Stimulated activated CD8-positive, alpha-beta memory T cell treated with anti-CD3 and anti-CD28 coated beads, Interleukin-4, amount 100 ng/mL, for 24 hours (primary cell): ENCODE results near the gene TBRG4.

Experiments used
- DNase-seq: peaks from one replicate; pipeline ENCODE4 v3.0.0-alpha.2; 2020; ENCODE audit warnings: low read depth

TBRG4 gene

DNA sequence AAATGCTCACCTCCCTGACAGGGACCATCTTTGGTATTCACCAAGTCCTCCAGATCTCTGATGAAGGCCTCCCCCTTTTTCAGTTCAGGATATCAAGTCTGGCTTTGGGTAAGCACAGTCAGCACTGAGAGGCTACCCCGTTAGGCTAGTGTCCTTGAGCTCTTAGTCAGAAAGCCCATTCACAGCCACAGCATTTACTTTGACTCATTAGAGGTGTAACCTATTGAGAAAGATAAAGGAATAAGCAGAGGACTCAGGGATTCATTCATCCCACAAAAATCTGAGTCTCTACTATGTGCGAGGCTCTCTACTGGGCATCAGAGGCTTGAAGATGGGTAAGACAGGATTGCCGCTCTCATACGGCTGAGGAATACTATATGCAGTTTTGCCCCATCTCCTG, 32.1 kb upstream of the TBRG4 start:
- no peak for DNase-seq

GRCh38 chr7:45140827-45141226, 29.3 kb upstream of the TBRG4 start:
- DNase-seq: no peak

DNA sequence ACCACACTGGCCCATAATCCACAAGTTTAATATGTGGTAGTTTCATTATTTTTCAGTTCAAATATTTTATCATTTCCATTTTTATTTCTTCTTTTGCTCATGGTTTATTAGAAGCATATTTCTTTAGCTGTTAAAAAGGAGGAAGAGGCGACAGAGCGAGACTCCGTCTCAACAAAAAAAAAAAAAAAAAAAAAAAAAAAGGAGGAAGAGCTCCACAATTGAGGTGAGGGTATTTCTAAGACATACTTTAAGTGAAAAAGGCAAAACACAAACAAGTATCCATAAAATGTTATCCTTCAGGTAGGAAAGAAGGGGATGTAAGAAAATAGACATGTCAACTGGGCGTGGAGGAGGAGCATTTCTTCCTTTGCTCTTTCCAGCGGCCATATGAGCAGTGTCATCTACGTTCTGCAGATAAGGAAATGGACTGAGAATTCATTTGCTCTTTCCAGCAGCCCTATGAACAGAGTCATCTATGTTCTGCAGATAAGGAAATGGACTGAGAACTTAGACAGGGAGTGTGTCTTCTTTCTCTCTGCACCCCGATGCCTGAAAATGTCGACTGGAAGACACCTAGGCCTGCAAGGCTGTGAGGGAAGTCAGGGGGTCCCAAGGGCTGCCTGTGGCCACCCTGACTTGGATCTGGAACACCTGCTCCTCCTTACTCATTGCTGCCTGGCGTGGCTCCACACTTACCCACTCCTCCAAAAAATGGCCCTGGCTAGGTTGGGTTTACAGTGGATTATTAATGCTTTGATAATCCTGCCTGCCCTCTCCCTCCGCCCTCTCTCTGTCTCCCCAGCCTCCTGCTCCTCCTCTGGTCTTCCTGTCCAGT, 27.2 kb upstream of the TBRG4 start:
- DNase-seq: no peak

GRCh38 chr7:45136106-45137060, 24.9 kb upstream of the TBRG4 start:
- DNase-seq: peak; percentile 25

GRCh38 chr7:45133877-45134276, 22.4 kb upstream of the TBRG4 start:
- no peak for DNase-seq

GRCh38 chr7:45133352-45133751, 21.9 kb upstream of the TBRG4 start:
- DNase-seq: no peak

DNA sequence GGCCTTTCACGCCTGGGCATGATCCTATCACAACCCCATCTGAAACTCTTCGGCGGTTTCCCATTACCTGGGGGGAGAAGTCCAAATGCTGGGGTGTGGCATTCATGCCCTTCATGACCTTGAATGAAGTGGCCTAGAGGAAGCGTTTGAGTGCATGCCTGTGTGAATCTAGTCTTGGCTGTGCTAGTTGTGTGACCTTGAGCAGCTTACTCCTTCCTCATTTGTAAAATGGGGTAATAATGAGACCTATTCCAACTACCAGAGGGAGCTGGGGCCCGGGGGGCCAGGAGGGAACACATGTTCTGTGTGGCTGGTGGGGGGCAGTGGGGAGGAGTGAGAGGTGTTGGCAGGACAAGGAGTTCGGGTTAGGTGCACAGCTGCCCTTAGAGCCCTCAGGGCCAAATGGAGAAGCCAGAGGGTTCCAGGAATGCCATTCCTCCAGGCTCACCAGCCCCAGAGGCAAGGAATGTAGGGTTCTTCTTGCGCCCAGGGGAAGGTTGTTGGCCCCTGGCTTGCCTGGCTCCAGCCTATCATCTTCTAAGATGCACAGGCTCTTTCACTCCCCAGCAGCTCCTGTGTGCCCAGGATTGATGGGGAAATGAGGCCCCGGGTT, 21.3 kb upstream of the TBRG4 start:
- DNase-seq: no peak

DNA sequence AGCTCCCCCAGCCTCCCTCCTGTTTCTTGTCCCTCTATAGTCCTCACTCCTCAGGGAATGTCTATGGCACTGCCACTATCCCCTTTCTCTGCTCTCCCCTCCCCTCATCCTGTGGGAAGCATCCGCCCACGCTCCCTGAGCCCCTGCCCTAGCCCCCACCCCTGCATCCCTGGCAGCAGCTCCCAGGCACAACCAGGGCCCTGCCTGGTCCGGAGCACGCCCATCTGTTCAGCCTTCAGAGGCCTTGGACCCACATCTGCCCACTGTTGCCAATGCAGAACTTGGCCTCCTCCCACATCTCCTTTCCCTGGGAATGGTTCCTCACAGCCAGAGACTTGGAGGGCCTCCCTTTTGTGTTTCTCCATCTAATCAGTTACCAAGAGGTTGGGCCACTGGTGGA, 20.4 kb upstream of the TBRG4 start:
- DNase-seq: no peak

- no peak for DNase-seq
Measured at GRCh38 chr7:45130910-45131309, 19.4 kb upstream of the TBRG4 start.

GRCh38 chr7:45129906-45130305, 18.4 kb upstream of the TBRG4 start:
- no peak for DNase-seq

DNA sequence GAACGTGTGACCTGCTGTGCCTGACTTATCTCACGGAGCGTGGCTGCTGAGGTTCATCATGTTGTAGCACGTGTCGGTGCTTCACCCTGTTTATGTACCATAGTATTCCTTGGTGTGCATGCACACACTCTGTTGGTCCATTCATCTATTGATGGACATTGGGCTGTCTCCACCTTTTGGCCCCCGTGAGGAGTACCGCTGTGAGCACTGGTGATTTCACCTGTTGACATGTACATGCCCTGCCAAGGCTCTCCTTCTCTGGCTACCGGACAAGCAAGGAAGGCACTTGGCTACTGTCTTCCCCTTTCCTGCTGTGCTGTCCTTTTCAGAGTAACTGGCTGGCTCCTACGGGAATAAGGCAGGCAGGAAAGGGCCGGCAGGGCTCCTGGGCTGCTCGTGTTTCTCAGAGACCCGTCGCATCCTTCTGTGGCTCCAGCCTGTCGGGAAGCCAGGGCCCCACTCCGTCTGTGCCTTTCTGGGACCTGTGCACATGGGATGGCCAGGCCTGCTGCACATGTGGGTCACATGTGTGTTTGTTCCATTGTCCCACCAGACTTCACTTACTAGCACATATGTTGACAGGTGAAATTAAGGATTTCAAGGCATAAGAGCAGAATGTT, 17.8 kb upstream of the TBRG4 start:
- DNase-seq: no peak

- DNase-seq: no peak
Measured at GRCh38 chr7:45126920-45127319, 15.4 kb upstream of the TBRG4 start.

GRCh38 chr7:45126201-45126600, 14.7 kb upstream of the TBRG4 start:
- no peak for DNase-seq

DNA sequence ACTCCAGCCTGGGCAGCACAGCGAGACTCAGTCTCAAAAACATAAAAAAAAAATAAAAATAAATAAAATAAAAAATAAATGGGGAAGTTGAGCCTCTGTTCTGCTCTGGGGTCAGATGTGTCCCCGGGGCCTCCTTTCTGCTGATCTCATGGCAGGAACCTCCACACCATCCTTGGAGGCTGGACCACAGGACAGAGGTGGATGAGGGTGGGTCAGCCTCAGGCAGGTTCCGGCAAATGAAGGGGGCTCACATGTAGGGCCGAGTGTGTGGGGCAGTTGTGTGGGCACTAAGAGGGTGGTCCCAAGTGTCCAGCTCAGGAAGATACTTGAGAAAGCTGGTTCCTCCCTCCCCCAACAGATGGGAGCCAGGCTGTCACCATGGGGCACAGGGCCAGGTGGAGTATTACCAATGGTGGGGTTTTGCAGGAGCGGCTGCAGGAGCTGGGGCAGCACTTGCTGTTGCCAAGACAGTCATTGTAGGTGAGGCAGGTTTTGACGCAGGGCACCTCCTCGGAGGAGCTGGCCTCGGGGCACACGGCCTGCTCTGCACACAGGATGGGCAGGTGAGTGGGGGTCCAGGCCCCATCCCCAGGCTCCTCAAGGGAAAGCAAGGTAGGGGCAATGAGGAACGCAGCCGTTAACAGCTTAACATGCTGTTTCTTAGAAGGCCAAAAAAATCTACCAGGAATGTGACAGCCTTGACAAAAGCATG, 13.9 kb upstream of the TBRG4 start:
- no peak for DNase-seq

GRCh38 chr7:45123913-45124710, 12.6 kb upstream of the TBRG4 start:
- DNase-seq: no peak

DNA sequence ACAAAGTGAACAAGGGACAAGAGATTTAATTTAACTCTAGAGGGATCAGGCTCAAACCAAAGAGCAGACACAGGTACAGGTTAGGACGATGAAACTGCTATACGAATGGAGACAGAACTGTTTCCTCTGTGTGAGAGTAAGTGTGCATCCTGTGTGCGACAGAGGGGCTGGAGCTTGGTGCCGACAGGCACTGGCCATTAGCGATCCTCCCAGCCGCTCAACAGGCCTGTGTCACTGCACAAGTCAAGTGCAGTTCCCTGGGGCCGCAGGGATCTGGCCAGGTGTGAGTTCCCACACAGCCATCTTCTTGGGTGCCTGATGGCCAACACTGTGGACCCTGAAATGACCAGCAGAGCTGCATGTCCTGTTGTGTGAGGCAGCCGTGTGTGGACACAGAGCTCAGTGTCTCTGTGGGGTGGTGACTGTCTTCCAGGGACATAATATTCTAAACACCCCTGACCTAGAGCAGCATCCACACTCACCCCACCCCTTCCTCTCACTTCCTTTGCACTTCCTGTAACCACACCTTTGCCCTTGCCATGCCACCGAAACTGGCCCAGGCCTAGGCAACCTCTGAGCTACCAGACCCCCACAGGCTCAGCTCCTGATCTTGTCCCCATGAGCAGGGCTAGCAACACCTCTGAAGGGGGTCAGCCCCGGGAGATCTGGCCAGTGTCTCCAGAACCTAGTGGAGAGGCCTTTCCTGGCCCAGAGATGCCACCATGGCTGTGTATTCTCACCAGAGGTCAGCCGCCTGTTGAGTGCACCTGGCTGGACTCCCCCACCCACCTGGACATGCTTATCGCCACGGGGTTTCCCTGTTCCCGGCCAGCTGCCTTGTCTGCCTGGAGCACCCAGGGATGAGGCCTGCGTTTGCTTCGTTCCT, 11.7 kb upstream of the TBRG4 start:
- DNase-seq: no peak

GRCh38 chr7:45119550-45119949, 8.1 kb upstream of the TBRG4 start:
- no peak for DNase-seq

DNA sequence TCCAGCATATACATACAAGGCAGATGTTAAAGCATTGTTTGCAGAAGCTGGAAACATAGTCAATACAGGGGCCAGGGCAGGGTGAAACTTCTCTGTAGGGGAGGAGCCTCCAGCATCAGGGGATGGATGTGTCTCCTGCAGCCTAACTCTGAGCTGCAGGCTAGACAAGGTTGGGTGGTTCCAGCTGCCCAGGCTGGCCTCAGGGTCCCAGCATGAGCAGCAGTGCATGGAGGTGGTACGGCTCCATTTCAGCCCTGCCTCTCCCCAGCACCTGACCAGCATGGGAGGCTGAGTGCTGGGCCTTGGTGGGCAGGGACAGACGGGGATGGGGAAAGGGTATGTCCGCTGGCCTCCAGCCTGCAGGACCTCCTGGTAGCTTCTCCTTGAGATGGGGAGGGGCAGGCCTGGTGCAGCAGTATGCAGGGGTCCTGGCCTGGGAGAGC, 7.4 kb upstream of the TBRG4 start:
- no peak for DNase-seq

- no peak for DNase-seq
Measured at GRCh38 chr7:45118292-45118691, 6.8 kb upstream of the TBRG4 start.

DNA sequence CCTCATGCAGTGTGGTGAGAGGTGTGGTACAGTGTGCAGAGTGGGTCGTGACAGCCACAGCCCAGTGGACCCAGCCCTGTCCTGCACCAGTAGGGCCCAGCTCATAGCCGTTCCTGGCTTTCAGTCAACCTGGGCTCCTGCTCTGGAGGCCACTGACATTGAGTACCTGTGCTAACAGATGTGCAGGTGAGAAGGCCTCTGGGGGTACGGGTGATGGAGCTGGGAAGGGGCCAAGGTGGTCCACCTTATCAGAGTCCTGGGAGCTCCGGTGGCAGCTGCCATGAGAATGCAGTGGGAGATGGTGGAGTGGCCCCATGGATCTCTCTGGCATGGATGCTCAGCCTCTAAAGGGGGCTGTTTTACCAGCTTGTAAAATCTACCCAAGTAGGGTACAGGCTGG, 6.1 kb upstream of the TBRG4 start:
- no peak for DNase-seq
